GM21723 (cell line): ENCODE results near the gene GPR135.
"Not testable (repeated sequence)": the region's sequence is repeated elsewhere in the genome, so short reads cannot be mapped to it uniquely, and the experiment has no call there.

Source experiments
- ATAC-seq: cut with Tn5 transposase; IDR thresholded peaks from one replicate; pipeline ENCODE4 v1.9.1; 2021; ENCODE audit warnings: mild to moderate bottlenecking, moderate library complexity; ENCODE audit not compliant: unreplicated experiment

GPR135 gene

DNA sequence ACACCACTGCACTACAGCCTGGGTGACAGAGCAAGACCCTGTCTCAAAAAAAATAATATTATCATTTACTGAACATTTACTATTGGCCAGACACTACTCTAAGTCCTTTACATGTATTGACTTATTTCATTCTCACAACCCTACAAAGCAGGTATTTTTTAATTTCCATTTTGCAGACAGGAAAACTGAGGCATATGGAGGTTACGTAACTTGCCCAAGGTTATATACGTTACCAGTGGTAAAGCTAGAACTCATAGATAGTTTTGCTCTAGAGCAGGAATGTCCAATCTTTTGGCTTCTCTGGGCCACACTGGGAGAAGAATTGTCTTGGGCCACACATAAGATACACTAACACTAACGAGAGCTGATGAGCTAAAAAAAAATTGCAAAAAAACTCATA is 13.4 kb upstream of the GPR135 start:
- no peak for ATAC-seq

DNA sequence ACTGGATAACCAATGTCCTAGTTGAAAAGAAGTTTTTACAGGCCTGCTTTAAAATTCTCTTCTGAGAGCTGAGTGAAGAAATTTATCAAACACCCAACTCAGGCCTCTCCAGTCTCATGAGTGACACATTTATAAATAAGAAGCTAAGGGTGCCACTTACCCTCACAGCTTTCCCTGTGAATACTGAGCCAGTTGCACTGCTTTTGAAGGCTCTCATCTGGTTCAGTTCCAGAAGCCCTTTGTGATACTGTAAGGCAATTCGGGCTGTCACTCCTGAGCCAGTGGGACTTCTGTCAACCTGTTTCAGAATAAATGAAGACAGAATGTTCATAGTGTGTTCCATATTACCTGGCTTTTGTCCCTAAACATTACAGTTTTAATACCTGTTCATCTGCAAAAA is 10.5 kb upstream of the GPR135 start:
- ATAC-seq = no peak

DNA sequence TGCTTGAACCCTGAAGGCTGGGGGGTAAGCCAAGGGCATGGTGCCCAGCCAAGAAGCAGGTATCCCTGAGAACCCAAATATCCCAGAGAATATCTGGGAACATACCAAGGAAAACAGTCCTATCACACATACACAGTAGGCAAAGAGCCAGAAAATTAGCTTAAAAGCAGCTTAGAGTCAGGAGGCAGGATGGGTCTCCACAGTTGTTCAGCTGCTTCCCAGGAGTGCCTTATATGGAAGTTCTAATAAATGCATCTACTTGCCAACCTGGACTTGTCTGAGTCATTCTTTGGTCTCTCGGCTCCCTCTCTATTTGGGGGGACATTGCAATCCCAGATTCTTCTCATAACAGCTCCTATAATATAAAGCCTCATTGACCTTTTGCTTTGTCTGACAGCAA is 9.0 kb upstream of the GPR135 start:
- no peak for ATAC-seq

DNA sequence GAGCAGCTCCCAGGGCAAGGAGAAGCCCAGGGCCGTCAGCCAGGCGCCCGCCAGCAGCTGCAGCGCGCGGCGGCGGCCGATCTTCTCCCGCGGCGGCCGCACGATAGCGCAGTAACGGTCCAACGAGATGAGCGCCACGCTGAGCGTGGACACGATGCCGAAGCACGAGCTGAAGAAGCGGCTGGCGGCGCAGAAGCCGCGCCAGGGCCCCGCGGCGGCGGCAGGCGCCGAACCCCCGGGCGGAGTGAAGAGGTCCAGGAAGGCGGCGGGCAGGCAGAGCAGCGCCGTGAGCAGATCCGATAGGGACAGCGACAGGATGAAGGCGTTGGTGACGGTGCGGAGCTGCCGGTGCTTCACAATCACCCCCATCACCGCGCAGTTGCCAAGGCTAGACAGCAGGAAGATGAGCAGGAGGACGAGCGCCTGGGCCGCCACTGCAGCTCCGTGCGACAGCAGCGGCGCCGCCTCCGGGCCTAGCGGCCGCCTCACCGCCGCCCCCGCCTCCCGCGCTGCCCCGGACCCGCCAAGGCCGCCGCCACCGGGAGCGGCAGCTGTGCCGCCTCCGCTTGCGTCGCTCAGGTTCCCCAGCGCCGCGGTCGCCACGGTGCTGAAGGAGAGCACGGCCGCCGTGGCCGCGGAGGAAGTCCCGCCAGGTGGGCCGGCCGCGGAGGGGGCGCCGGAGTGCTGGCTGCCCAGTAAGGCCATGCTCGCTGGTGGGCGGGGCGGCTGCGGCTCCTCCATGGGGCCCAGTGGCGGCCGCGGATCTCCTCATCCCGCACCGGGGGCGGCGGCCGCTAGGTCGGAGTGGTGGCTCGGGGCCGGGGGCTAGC is 479 bp downstream of the GPR135 start:
- ATAC-seq = peak; percentile 79

DNA sequence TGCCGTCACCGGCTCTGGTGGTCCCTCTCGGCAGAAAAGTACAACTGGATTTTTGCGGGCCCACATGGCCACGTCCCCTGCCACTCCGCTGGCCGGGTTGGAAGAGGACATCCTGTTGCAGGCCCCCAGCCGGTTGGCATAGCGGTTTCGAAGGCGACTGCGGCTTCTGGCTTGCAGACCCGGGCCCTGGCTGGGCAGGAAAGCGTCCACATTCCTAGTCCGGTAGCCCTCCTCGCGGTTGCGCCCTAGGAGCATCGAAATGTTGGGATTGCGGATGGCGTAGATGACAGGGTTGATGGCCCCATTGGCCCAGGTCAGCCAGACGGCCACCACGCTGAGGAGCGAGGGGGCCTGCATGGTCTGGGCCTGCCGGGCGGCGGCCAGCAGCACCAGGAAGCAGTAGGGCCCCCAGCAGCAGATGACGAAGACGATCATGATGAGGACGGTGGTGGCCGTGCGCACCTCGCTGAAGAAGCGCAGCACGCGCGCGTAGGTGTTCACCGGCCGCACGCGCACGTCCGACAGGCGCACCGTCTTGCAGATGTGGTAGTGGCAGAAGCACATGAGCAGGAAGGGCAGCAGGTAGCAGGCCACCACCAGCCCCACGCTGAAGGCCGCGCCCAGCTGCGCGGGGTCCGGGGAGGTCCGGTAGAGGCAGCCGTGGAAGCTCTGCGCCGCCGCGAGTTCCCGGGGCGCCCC is 1.2 kb downstream of the GPR135 start:
- peak; percentile 16 for ATAC-seq

DNA sequence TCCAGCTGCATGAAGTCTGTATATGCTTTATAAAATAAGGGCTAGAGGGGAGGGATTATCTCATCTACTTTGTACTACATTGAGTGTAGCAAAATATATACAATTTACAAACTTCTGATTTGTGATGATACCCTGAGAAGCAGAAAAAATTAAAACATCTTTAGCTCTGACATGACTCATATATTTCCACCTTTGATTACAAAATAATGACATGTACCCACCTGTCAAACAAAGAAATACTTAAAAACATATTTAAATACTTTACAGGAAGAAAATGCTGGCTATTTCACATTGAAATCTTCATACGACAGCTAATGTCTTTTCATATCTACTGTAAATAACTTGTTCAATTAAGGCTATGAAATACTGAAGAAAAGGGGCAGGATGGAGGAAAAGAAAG is 3.3 kb downstream of the GPR135 start:
- no peak for ATAC-seq

DNA sequence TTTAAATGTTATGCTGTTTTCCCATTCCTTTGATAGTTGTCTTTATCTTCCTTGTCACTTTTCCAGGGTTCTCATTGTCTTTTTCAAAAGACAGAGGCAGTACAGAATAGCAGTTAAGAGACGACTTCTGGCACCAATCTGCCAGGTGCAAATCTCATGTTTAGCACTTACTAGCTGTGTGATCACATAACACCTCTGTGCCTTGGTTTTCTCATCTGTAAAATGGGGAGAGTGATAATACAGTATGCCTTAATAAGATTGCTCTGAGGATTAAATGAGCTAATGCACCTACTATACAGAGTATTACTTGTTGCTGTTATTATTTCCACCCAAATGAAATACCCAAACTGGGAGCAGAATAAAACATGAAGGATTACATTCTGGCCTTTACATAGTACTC is 4.8 kb downstream of the GPR135 start:
- ATAC-seq = no peak

DNA sequence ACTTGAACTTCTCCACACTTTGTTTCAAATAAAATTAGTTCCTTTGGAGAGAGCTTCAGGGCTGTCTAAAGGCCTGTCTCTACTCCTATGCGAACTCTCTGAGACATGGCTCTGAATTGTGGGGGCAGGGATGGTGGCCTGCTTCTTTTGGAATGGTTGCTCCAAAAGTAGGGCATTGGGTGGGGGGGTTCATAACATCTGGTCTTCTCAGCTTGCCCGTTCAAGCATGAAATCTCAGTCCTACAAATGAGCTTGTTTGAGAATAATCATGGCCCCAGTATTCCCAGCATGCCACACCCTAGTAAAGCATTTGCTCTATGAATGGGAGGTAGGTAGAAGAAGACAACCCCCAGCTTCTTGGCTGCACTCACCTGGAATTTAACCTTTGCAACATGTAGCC is 6.7 kb downstream of the GPR135 start:
- ATAC-seq = no peak

DNA sequence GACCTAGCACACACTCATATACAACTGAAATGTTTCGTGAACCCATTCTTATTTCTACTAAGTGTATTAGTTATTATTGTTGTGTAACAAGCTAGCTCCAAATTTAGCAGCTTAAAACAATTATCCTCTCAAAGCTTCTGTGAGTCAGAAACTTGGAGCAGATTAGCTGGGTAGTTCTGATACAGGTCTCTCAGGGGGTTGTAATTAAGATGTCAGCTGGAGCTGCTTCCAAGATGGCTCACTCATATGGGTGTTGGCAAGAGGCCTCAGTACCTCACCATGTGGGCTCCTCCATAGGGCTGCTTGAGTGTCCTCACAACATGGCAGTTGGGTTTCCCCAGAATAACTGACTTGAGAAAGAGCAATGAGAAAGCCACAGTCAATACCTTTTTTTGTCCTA is 9.8 kb downstream of the GPR135 start:
- no peak for ATAC-seq

DNA sequence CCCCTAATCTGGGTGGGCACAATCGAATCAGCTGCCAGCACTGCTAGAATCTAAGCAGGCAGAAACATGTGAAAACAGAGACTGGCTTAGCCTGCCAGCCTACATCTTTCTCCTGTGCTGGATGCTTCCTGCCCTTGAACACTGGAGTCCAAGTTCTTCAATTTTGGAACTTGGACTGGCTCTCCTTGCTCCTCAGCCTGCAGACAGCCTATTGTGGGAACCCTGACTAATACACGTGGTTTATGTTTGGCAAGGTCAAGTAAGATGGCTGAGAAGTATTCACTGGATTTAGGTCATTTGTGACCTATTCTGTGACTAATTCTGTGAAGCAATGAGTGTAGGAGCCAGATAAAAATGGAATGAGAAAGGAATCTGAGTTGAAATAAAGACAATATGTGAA is 11.0 kb downstream of the GPR135 start:
- ATAC-seq = no peak

DNA sequence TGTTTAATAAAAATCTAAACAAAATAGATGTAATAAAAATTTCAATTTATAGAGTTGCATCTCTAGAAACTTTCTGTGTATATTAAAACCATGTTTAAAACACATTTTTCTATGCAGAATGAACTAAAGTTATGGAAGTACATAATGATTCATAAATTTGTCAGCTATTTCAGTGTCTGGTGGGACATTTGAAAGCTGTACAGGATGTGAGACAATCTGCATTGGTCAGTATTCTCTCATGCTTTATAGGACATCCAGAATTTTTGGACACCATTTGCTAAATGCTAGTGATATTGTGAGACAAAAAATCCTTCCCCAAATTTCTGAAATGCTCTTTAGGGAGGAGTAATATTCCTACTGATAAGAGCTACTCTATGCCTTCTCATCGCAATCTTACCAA is 13.3 kb downstream of the GPR135 start:
- ATAC-seq = no peak

DNA sequence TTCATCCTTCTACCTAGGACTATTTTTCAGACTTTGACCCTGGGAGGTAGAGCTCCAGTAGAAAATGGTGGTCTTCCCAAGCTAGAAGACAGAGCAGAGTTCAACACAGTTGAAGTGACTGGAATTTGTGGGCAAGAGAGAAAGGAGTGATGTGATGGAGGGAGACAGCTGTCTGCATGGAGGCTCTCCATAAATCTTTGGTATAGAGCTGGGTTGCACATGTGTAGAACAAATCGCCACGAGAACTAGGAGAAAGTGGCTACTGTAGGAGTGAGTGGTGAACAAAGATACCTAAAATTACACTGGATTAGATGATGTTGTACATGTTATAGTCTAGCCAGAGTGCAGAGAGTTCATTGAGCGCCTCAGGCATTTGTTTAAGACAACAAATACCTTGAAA is 14.5 kb downstream of the GPR135 start:
- no peak for ATAC-seq

DNA sequence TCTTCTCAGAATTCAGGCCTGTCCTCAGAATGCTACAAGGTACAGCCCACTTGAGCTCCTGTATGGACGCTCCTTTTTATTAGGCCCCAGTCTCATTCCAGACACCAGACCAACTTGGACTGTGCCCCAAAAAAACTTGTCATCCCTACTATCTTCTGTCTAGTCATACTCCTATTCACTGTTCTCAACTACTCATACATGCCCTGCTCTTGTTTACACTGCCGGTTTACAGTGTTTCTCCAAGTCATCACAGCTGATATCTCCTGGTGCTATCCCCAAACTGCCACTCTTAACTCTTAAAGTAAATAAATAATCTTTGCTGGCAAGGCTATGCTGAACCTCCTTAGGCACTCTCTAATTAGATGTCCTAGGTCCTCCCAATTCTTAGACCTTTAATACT is 16.5 kb downstream of the GPR135 start:
- not testable (repeated sequence) for ATAC-seq

DNA sequence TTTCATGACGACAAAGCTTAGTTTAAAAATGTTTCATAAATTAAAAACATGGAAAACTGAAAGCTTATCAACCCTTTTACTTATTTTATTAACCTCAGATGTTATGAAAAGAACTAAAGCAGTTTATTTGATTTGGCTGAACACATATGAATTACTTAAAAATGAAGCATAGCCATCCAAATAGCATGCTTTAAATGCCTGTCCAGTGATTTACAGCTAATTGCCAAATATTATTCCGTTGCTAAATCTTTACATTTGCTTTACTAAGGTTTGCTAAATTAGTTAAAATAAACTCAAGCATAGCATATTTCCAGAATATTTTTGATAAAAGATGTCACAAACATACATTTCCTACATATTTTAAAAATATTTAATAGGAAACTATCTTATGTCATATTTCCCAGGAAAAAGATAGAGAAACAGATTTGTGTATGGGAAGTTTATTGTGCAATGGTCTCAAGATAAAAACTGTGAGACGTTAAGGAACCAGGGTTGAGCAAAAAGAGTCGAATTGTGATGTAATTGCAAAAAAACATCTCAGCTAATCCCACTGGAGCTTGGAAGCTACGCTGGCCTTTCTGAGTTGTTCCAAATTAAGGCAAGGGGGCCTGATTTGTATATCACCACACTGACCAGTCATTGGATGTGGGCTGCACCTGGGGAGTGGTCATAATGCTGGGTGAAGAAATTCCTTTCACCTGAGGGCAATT is 25.8 kb downstream of the GPR135 start:
- no peak for ATAC-seq

DNA sequence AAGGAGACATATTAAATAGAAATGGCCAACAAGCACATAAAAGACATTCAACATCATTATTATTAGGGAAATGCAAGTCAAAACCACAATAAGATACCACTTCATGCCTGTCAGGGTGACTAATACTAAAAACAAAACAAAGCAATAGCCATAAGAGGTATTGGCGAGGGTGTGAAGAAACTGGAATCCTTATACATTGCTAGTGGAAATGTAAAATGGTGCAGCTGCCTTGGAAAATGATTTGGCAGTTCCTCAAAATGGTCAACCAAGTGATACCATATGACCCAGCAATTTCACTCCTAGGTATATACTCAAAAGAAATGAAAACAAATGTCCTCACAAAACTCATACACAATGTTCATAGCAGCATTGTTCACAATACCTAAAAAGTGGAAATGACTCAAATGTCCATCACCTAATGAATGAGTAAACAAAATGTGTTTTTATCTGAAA is 27.0 kb downstream of the GPR135 start:
- no peak for ATAC-seq

DNA sequence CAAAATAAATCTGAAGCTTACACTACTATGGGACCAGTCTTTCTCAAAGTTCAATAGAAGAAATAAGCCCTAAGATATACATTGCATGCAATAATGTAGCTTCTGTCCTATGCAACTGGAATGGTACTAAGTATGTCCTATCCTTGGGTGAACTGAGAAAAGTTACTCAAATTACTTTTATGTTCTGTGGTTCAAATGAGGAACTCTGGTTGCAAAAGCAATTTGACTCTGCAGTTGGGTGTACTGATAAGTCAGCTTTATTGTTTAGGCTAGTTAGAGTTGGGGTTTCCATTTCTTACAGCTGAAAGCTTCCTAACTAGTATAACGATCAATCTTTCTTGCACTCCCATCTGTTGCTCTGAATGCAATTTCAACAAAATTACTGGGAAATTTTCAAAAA is 29.2 kb downstream of the GPR135 start:
- no peak for ATAC-seq

DNA sequence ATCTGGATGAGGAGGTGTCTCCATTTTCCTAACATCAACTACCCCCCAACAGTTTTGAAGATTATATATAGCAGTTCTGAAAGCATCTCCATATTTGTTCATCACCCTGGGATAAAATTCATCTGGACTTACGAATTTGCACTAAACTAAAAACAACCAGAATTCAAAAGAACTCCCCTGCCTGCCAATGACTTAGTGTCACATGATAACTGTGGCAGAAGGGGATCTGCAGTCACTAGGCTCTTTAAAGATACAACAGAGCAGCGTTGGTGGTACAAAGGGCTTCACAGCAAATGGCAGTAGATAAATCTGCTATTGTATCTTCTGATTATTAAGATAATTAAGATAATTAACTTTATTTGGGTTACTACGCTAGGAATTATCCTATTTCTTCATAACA is 30.1 kb downstream of the GPR135 start:
- ATAC-seq = no peak

DNA sequence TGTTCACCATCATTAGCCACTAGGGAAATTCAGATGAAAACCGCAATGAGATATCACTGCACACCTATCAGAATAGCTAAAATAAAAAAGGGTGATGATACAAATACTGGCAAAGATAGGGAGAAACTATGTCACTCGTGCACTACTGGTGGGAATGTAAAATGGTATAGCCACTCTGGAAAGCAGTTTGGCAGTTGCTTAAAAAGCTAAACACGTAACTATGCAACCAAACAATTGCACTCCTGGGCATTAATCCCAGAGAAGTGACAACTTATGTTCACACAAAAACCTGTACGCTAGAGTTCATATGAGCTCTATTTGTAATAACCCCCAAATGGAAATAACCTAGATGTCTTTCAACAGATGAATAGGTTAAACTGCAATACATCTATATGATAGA is 35.4 kb downstream of the GPR135 start:
- ATAC-seq = no peak

DNA sequence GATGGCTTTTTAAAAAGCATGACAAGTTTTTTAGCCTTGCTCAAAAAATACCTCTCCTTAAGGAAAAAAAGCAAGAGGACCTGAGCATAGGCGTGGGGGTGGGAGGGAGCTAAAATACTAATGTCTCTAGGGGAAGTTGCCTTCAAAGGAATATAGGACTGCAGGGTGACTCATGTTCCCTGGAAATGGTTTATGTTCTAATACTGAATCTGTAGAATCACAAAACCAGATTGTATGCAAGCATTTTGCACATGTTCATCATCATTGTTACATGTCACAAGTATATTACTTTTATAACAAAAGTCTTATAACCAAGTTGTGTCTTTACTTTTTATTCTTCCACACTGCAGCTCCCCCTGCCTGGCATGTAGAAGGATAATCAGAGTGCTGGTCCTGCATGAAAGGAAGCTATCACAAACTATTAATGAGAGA is 36.6 kb downstream of the GPR135 start:
- ATAC-seq = no peak

DNA sequence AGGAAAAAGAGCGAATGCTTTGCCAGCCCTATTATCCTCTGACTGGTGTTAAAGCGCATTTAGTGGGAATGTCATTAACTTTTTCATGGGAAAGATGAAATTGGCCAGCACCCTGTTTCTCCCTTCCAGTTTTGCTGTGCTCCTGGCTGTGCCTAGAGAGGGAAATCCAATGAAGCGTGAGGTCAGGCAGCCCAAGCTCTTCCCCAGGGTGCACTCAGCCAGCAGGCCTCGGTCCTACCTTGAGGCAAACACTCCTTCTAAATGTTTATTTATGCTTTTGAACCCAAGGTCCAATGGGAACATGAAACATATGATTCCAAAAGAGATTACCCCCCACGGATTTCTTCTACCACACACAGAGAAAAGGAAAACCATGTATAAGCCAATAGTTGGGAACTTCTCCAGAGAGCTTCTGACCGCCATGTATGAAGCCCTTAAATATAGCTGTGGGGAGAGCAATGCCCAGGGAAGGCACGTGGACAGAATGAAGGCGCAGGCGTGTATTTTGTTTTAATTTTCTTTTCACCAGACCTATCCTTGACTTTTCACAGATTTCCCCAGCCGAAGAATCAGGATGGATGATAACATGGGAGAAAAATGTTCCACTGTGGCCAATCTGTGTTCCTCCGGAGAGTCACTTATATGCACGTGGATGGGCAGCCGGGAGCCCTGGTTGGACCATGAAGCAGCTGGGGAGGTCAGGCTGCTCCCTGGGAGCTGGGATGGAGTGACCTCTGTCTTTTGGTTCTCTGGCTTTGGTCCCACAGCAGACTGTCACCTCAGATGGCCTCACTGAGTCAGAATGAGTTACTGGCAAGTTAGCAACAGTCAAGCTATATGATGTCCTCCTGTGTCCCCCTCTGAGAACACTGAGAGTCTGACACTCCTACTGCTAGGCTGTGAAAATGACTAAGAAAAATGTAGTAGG is 37.3 kb downstream of the GPR135 start:
- no peak for ATAC-seq
